Stimulated activated CD4-positive, alpha-beta T cell treated with anti-CD3 and anti-CD28 coated beads, Interleukin-4, amount 100 ng/mL, for 48 hours (primary cell): ENCODE results near the gene CERS6.
"Not testable (repeated sequence)": the region's sequence is repeated elsewhere in the genome, so short reads cannot be mapped to it uniquely, and the experiment has no call there.

ENCODE experiments used
- DNase-seq, 2 donors: peaks; one replicate each; pipeline ENCODE4 v3.0.0-alpha.2; 2020; ENCODE audit warnings: low read depth in 2 of 2

CERS6 gene

DNA sequence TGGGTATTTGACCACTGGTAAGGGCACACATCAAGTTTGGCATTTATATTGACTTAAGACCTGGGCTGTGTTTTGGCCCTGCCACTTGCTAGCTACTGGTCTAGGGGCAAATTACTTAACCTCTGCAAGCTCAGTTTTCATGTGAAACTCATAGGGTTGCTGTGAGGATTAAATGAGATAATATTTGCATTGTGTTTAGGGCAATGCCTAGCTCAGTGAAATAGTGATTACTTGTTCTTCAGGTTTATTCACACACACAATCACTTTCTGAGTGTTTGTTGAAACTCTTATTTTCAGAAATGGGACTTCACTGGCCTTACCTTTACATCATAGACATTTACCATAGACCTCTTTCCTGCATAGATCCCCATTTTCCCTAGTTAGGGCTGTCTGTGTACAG lies 12.3 kb downstream of the CERS6 start:
- DNase-seq = no peak

DNA sequence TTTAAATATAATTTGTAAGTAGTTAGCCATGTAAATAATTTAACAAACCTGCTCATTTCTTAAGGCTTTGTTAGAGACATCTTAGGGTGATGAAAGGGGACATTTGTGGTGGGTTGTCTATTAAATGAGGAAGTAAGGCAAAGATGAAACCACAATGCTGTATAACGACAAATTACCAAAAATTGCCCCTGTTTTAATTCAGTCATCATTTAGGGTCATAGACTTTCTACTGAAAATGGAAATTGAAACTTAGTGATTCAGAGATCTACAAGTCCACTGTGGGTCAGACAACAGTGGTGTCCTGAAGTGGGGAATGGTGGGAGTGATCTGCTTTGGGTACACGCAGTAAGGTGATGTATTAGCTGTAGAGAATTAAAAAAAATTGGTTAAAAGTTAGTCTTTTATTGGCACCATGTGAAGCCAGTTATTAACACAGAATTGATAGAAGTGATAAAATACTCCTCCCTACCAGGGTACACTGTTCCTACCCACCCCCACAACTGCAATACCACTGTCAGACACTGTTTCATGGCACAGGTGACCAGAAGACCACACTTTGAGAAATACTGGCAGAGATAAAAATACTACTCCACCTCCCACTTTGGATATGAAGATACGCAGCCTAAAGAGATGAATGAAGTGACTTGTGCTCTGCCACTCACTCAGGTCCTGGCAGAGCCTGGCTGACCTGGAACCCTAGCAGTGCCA lies 13.4 kb downstream of the CERS6 start:
- no peak for DNase-seq

DNA sequence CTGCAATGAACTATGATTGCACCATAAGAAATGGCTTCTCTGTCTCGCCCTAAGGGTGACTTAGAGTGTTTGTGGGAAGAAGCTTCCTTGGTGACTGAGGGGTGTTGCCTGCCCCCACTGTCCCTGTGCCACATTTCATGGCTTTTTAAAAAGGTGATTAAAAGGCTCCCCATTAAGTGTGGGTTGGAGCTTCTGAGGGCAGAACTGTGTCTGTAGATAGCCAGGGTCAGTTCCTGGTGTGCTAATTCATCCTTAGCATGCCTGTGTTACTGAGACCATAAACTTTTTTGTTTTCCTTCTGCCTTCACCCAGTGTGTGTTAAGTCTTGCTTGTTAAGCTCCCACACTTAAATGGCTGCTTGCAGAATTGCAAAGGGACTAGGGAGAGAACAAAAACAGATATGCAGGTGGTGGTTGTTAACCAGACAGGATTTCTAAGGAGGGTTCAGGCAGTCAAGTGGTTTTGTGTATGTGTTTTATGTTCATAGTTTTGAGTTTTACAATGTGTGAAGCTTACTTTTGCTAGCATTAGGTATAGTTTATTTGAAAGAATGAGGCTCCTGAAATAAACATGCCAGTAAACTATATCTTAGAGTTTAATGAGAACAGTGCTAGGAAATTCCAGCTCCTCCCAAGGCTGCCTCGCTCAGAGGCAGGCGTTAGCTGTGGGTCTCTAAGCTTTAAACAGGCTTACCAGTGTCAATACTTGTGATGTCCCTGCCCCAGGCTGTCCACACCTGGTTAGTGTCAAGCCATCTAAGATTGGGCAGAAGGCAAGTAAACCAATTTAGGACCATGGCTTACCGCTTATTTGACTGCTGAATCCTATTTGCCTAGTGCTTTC lies 14.5 kb downstream of the CERS6 start:
- DNase-seq = no peak

DNA sequence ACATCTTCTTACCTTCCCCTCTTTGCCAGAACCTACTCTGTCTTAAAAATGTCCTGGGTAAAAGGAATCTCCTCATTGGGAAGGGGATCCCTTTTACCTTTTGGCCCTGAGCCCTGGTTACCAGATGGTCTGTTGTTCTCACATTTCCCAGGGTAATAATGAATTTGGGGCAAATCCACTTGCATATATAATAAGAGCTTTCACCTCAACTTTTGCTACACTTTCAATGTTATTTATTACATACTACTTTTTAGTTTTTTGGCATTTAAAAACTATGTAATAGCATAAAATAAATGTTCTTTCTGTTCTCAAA lies 15.0 kb downstream of the CERS6 start:
- DNase-seq = no peak

DNA sequence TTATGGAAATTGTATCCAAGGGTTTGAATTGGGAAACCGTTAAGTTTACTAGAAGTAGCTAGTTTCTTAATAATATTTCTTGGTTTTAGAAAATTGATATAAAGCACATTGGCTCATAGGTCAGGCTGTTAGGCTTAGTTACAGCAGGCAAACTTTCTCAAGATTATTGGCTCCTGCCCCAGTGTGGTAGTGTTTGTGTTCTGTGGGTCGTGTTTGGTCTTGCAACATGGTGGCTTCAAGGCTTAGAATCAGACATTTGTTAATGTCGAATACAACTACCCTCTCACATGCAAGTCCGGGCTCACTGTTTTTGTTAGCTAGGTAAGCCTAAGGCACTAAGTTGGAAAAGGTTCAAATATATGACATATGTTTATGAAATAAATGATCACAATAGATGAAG lies 19.6 kb downstream of the CERS6 start:
- DNase-seq = no peak

DNA sequence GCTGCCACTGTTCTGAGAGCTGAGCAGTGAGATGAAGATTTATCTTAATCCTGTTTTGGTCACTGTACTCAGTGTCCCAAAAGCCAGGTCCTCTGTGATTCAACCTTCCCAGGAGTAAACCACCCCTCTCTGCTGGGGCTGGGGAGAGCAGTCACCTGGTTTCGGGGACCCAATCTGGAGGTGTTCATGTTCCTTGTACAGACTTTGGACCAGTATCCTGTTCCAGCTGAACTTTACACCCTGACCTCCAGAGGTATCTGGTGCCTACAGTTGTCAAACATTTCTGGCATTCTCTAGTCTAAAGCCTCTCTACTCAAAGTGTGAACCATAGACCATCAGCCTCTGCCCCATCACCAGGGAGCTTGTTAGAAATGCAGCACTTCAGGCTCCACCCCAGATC lies 22.1 kb downstream of the CERS6 start:
- no peak for DNase-seq

DNA sequence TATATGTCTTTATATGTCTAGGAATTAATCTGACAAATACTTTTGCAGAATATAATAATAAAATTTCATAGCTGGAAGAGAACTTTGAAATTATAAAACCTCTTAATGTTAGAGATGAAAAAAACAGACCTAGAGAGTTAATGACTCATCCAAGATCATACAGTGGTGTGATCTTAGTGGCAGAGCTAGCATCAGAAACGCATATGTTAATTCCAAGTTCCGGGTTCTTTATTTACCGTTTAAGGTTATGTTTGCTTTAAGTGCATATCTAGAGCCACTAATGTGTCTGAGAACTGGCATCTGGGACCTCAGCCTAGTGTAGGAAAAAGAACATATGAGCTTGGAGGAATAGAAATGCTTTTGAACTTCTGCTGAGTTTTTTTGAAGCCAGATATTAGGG lies 24.3 kb downstream of the CERS6 start:
- DNase-seq = no peak

DNA sequence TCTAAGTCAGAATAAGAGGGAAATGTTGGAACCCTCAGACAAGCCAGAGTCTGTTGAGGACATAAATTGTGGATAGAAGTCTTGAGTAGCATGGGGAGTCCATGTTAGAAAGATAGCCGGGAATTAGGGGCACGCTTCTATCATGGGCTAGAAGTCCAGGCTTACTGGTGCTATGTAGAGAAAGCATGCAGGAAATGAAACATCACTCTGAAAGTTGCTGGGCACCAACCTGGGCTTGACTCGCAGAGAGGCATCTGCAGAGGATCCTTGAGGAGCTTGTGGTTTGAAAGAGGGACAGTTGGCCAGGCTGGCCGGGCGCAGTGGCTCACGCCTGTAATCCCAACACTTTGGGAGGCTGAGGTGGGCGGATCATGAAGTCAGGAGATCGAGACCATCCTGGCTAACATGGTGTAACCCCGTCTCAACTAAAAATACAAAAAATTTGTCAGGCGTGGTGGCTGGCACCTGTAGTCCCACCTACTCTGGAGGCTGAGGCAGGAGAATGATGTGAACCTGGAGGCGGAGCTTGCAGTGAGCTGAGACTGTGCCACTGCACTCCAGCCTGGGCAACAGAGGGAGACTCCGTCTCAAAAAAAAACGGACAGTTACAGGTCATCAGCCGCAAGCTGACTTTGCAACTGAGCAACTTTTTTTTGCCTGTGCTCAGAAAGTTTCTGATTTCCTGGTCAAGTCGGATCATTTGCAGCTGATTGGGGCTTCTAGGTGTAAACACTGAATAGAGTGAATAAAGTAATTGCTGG lies 24.9 kb downstream of the CERS6 start:
- no peak for DNase-seq

DNA sequence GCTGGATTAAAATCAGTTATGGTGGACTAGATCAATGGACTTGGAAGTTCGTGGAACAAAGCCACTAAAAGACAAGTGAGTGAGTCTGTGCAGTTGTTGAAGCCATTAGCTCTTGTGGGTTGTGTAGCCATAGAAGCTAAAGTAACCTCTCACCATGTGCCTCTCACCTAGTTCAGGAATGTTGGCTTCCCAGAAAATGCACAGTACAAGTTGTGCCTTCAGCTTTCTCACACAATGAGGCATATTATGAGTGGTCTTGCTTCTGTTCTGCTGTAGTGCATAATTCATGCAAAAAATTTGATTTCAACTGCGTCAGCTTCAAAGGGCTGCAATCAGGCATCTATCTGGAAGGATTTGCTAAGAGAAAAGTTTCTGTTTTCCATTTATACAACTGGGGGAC lies 26.2 kb downstream of the CERS6 start:
- DNase-seq = no peak

DNA sequence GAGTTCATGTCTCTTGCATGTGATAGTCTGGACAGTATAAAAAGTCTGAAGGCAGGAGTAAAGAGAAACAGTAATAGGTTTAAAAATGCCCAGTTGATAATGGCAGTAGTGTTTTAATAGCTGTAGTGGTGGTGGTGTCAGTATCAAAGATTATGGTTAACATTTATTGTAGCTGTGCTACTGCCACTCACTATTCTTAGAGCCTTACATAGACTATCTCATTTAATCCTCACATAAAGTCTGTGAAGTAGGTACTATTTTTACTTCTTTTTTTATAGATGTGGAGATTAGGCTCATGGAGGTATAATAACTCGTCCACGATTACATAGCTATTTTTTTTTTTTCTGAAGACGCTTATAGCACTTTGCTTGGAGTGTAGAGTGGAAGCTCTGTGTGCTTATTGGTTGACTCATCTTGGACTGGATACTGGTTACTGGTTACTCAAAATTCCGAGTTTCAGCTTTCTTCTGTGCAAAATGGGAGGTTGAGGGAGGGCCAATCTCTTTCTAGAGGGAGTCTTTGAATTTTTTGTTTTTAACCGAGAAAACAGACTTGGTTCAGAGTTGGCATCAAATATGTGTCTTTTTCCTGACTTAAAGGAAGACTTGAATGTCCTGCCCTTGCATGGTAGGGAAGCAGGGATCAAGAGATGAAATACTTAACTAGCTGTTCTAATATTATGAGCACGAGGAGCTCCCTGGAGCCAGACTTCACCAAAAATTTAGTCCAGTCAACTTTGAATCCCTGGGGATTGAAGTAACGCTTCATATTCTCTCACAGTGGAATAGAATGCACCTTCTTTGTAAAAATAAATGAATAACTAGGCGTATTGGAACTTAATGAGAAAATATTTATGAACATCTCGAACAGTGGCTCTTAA lies 27.1 kb downstream of the CERS6 start:
- DNase-seq = no peak

DNA sequence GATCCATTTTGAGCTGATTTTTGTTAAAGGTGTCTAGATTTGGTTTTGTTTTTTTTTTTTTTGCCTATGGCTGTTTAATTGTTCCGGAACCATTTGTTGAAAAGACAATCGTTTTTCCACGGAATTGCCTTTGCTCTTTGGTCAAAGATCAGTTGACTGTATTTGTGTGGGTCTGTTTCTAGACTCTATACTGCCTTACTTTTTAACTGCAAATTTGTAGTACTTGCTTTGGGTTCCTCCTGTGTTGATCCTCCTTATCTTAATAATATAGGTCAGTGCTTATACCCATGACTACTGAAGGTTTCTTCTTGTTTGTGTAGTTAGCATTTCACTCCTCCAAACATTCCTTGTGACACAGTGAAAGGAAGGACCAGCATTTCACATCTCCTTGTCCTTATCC lies 30.4 kb downstream of the CERS6 start:
- DNase-seq = no peak

DNA sequence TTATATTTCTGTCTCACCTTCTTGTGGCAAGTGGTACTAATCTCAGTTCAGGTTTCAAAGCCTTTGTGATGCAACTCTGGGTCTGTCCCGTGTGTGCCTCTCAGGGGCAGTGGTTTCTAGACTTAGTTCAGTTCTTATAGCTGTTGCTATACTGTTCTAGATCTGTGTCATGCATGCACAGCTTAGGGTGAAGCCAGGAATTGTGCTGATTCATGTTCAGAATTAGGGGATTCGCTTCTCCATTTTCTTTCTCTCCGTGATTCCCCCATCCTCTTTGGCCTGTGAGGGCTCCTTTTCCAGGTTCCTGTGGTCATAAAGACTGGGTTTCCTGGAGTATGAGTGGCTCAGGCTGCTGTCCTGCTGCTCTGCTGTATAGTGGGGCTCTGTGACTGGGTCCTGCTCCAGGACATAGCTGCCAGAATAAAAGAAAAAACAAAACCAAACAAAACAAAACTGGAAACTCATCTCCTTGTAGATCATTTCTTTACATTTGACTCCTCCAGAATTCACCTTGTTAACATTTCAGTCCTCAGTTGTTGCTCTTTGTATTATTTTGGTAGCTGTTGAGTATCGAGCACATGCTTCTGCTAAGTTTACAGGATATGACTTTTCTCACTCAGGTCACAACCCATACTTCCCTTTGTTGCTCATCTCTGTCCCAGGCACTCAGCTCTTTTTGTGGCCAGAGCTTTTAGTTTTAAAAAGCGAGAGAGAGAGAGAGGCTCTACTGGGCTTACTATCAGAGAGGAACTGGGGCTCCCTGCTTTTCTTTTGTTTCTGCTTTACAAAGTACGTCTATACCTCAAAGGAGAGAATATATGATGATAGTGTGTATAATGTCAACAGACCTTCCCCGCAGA lies 34.2 kb downstream of the CERS6 start:
- peak; percentile 14 to 41 for DNase-seq

DNA sequence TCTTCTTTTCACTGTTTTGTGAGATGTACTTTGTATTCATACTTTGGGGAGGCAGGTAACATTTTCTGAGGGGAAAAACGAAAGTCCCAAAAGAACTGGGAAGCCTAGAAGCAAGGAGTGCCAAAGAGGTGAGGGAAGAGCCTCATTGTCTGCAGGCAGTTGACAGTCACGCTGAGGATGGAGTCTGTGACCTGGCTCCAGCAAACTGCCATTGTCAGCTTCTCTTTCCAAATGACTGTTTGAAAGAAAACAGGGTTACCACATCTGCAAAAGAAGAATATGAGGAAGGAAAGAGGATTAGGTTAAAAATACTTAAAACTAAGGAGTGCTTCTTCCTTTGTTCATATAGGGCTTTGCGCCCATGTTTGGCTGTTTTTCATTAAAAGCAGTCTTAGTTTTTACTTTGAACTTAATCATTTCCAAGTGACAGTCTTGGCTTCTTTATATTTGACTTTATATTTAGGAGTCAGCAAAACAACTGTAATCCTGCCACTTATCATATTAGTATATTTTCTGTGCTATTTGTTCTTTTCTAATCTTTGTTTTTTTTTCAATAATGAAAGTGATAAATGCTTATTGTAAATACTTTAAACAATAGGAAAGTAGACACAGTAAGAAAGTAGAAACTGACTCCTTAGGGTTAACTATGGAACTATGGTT lies 35.0 kb downstream of the CERS6 start:
- DNase-seq = no peak

DNA sequence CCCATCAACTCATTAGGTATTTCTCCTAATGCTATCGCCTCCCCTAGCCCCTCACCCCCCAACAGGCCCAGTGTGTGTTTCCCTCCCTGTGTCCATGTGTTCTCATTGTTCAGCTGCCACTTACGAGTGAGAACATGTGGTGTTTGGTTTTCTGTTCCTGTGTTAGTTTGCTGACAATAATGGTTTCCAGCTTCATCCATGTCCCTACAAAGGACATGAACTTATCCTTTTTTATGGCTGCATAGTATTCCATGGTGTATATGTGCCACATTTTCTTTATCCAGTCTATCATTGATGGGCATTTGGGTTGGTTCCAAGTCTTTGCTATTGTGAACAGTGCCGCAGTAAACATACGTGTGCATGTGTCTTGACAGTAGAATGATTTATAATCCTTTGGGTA lies 35.7 kb downstream of the CERS6 start:
- not testable (repeated sequence) for DNase-seq

DNA sequence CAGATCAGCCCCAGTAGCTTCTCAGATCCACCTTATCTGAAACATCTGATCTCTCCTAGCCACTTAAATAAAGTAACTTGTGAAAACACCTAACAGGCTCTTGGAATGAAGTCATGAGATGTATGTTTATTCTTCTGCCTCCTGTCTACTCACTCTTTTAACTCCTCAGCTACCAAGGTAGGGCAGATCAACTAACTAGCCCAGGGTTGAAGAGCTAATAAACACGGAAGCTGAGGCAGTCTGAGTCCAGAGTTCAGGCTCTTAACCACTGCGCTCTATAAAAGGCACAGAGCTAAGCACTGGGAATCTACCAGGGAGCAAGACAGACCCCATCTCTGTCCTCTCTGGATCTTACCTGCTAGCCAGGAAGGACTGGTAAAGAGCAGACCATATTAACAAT lies 37.1 kb downstream of the CERS6 start:
- not testable (repeated sequence) for DNase-seq

DNA sequence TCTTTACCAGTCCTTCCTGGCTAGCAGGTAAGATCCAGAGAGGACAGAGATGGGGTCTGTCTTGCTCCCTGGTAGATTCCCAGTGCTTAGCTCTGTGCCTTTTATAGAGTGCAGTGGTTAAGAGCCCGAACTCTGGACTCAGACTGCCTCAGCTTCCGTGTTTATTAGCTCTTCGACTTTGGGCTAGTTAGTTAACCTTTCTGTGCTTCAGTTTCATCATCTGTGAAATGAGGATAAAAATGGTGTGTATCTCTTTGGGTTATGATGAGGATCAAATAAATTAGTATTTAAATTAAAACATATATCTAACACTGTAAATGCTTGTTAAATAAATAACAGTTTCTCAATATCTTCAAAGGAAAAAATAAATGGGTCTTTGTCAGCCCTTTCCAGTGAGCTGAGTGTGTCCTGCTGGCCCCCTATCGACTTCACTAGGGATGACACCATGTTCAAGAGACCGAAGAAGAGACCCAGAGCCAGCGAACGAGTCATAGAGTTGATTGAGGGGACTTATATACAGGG lies 38.2 kb downstream of the CERS6 start:
- DNase-seq = no peak

DNA sequence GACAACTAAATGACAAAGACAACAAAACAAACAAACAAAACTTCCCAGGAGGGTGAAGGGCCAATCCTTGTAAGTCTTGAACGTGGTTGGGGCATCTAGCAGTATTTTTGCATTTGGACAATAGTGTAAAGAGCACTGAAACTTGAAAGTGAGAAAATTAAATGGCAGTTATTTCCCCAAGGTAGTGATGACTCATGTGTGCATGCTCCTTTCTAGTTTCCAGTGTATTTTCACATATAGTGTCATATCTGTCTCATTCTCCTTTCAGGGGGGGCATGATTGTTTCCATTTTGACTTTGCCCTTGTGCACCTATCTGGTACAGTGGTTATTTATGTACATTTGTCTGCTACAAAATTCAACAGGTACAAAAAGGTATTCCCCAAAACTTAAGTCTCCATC lies 39.5 kb downstream of the CERS6 start:
- DNase-seq = no peak

DNA sequence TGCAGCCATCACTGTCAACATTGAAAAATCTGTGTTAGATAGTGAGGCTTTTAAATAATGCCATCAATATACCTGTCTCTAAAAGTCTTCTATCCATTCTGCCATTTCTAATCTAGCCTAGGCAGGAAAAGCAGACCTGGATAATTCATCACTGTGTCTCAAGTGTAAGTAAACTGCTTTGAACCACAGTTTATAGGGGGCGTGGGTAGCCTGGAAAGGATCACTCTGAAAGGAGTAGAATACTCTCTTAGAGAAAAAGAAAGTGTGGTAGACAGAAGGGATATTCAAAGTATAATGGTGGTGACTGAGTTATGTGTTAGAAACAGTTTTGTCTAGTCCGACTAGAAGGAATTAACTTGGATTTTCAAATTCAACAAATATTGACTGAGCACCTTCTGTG lies 40.8 kb downstream of the CERS6 start:
- no peak for DNase-seq

DNA sequence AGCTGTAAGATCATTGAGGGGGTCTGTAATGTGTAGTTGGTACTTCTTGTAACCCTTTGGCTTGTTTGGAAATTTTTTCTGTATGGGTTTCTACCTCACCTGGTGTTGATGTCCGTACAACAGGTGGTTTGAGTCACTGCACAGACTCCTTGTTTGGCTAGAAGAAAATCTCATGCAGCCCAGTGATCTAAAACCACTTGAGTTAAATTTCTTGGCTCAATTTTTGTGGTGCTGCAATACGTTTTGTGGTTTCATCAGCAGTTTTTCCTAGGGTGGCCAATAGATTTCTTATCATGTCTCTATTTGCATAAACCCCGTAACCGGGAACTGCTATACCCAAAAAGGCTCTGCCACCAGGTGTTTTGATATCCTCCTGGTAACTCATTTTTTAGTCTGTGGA lies 43.4 kb downstream of the CERS6 start:
- no peak for DNase-seq

DNA sequence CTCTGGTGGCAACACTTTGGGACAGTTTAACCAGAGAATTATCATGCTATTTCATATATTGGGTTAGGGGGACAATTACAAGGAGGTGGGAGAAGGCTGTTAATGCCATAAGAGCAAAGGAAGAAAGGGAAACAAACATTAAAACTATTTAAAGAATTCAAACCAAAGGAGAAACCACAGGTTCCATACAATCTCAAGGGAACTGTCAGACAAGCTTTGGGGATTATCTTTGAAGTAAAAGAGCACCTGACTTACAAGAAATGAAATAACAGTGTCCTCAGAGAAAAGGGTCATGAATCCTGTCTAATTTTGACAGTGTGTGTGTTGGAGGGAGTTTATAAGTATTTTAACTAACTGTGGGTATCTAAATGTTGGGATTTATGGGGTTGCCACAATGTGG lies 44.4 kb downstream of the CERS6 start:
- no peak for DNase-seq
